ENCODE measurements around the gene FOXN3. TPM values are rescaled to one million over a fixed set of nuclear protein-coding genes. Genes with fewer than 3 reads are reported as not detected.
A peak's percentile ranks its signal among the peaks of the same experiment; 100 is the strongest.

FOXN3 gene
- total and polyA plus RNA-seq, 10 of the 15 experiments (the other 5 are each of a cell fraction or from before 2014, with no cell fraction given): 4.5 to 68.9 (median 29.7) TPM

DNA sequence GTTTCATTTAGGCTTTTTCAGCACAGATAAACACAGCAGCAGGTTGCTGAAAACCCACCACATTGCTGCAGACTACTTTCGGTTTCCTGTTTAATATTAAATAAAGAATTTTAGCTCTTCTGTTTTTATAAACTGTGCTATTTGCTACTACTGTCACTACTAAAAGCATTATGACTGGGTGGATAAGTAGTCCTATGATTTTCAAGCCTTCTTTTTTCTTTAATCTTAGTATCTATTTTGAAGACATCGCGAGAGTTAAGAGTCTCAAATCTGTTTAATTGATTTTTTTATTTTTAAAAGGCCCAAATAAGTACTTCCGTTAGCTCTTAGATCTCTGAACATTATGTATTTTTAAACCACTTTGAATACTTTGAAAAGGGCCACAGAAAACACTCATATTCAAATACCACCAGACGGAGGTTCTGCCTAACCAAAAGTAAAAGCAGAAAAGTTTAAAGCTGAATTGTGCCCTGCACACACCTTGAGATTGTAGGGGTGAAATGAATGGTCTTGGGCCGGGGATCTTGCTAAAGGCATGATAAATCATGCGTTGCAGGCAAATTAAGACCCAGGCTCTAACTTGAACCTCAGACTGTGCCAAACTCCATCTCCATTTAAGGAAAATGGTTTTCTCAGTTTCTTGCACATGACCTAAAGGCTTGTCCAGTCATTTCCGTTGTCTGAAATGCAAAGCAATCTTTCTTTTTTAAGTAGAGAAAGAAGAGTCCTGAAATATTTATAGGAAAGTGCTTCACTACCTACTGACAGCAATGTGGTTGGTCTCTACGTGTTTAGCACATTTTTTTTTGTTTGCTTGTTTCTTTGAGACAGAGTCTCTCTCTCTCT is 13.6 kb upstream of the FOXN3 start (continued):
- TF ChIP-seq, protein P1, sequence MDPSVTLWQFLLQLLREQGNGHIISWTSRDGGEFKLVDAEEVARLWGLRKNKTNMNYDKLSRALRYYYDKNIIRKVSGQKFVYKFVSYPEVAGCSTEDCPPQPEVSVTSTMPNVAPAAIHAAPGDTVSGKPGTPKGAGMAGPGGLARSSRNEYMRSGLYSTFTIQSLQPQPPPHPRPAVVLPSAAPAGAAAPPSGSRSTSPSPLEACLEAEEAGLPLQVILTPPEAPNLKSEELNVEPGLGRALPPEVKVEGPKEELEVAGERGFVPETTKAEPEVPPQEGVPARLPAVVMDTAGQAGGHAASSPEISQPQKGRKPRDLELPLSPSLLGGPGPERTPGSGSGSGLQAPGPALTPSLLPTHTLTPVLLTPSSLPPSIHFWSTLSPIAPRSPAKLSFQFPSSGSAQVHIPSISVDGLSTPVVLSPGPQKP (IDR thresholded peaks at IDR 0.05; ENCODE audit: low read depth, low read length): peak; percentile 99
- no peak for TF ChIP-seq SREBF2 (IDR thresholded peaks at IDR 0.05; ENCODE audit: low read length)
- peak; percentile 41 to 95; a peak in 3 of 4 replicates for TF ChIP-seq SRF (IDR thresholded peaks at IDR 0.05; ENCODE audit: low read depth in 2 of 2, low read length in 2 of 2)
- no peak for TF ChIP-seq HDAC2 (IDR thresholded peaks at IDR 0.05)
- peak; percentile 65; the same call in 1 of the 2 replicates for TF ChIP-seq CREB1 (IDR thresholded peaks at IDR 0.05; ENCODE audit: low read depth)
- TF ChIP-seq, protein P2, sequence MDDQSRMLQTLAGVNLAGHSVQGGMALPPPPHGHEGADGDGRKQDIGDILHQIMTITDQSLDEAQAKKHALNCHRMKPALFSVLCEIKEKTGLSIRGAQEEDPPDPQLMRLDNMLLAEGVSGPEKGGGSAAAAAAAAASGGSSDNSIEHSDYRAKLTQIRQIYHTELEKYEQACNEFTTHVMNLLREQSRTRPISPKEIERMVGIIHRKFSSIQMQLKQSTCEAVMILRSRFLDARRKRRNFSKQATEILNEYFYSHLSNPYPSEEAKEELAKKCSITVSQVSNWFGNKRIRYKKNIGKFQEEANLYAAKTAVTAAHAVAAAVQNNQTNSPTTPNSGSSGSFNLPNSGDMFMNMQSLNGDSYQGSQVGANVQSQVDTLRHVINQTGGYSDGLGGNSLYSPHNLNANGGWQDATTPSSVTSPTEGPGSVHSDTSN (IDR thresholded peaks at IDR 0.05; ENCODE audit: insufficient replicate concordance, low read depth, low read length): no peak
- TF ChIP-seq JUNB (IDR thresholded peaks at IDR 0.05): peak; percentile 91
- no peak; the same call in none of the 2 replicates for TF ChIP-seq CBFB (IDR thresholded peaks at IDR 0.05; ENCODE audit: low read depth)
- peak; percentile 84 for TF ChIP-seq IKZF1 (conservative IDR thresholded peaks at IDR 0.05)
- TF ChIP-seq RAD21 (IDR thresholded peaks at IDR 0.05; ENCODE audit: insufficient read depth, low read depth, low read length): peak; percentile 27; the same call in 1 of the 2 replicates
- peak; percentile 96 for TF ChIP-seq TBL1XR1 (IDR thresholded peaks at IDR 0.05; ENCODE audit: low read depth, low read length)
- peak; percentile 37; the same call in 1 of the 2 replicates for TF ChIP-seq POLR2A (IDR thresholded peaks at IDR 0.05; ENCODE audit: low read depth, low read length)
- peak; percentile 93 to 94 for TF ChIP-seq IKZF2 (IDR thresholded peaks at IDR 0.05)
- no peak for TF ChIP-seq CHD2 (IDR thresholded peaks at IDR 0.05; ENCODE audit: borderline replicate concordance, low read depth, low read length)
- no peak for TF ChIP-seq RELA (IDR thresholded peaks at IDR 0.05; ENCODE audit: borderline replicate concordance, partially characterized antibody)
- peak in 1 of 2 experiments; percentile 86; a peak in 2 of 4 replicates for TF ChIP-seq ETV6 (conservative IDR thresholded peaks at IDR 0.05 in 1 of 2, IDR thresholded peaks at IDR 0.05 in 1 of 2; ENCODE audit: borderline replicate concordance in 1 of 2, low read depth in 1 of 2)
- TF ChIP-seq, protein P3, sequence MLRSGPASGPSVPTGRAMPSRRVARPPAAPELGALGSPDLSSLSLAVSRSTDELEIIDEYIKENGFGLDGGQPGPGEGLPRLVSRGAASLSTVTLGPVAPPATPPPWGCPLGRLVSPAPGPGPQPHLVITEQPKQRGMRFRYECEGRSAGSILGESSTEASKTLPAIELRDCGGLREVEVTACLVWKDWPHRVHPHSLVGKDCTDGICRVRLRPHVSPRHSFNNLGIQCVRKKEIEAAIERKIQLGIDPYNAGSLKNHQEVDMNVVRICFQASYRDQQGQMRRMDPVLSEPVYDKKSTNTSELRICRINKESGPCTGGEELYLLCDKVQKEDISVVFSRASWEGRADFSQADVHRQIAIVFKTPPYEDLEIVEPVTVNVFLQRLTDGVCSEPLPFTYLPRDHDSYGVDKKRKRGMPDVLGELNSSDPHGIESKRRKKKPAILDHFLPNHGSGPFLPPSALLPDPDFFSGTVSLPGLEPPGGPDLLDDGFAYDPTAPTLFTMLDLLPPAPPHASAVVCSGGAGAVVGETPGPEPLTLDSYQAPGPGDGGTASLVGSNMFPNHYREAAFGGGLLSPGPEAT (IDR thresholded peaks at IDR 0.05; ENCODE audit: low read depth): peak; percentile 90; the same call in 1 of the 2 replicates
- peak; percentile 39; the same call in 1 of the 2 replicates for TF ChIP-seq POLR2AphosphoS5 (IDR thresholded peaks at IDR 0.05; ENCODE audit: low read length)
- TF ChIP-seq RCOR1 (conservative IDR thresholded peaks at IDR 0.05; ENCODE audit: low read depth, low read length): no peak
- TF ChIP-seq, protein P4, sequence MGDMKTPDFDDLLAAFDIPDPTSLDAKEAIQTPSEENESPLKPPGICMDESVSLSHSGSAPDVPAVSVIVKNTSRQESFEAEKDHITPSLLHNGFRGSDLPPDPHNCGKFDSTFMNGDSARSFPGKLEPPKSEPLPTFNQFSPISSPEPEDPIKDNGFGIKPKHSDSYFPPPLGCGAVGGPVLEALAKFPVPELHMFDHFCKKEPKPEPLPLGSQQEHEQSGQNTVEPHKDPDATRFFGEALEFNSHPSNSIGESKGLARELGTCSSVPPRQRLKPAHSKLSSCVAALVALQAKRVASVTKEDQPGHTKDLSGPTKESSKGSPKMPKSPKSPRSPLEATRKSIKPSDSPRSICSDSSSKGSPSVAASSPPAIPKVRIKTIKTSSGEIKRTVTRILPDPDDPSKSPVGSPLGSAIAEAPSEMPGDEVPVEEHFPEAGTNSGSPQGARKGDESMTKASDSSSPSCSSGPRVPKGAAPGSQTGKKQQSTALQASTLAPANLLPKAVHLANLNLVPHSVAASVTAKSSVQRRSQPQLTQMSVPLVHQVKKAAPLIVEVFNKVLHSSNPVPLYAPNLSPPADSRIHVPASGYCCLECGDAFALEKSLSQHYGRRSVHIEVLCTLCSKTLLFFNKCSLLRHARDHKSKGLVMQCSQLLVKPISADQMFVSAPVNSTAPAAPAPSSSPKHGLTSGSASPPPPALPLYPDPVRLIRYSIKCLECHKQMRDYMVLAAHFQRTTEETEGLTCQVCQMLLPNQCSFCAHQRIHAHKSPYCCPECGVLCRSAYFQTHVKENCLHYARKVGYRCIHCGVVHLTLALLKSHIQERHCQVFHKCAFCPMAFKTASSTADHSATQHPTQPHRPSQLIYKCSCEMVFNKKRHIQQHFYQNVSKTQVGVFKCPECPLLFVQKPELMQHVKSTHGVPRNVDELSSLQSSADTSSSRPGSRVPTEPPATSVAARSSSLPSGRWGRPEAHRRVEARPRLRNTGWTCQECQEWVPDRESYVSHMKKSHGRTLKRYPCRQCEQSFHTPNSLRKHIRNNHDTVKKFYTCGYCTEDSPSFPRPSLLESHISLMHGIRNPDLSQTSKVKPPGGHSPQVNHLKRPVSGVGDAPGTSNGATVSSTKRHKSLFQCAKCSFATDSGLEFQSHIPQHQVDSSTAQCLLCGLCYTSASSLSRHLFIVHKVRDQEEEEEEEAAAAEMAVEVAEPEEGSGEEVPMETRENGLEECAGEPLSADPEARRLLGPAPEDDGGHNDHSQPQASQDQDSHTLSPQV (IDR thresholded peaks at IDR 0.05): 0 out of 2 replicates have a peak, but pooled peaks have one; percentile 18
